HepG2 (cell line): Measurements from ENCODE around the gene LEF1. TPM values are rescaled to one million over a fixed set of nuclear protein-coding genes. Genes with fewer than 3 reads are reported as not detected.

Experiments
- ATAC-seq: fragments of 200-7000 bp; cut with Tn5 transposase; 3 replicates; pipeline ENCODE4 v1.9.1; 2020; ENCODE audit warnings: mild to moderate bottlenecking, moderate library complexity
- BruUV-seq: library from RNA; stranded (reverse); fragments of 400-500 nt; replicated peaks from 2 replicates; lab custom pipeline; 2021; lab: Mats Ljungman, UMichigan
- CTCF ChIA-PET: fragments of 300-600 bp; formaldehyde crosslinking; extraction: SDS; loops from one replicate; lab custom pipeline; 2021; ENCODE audit warnings: low total read pairs, inconsistent platforms, low intra/inter-chr PET ratio; lab: Yijun Ruan, JAX
- POLR2A ChIA-PET: fragments of 350-600 bp; sonication (Branson Sonifier 250); formaldehyde crosslinking; loops from one replicate; lab custom pipeline; 2020; ENCODE audit warnings: antibody characterized with exemption, inconsistent platforms; lab: Yijun Ruan, JAX
- DNase-seq: peaks from one replicate; pipeline ENCODE4 v3.0.0-alpha.2; 2015; ENCODE audit warnings: low spot score
- FAIRE-seq: peaks from 3 replicates; lab custom pipeline; 2011; peaks lifted over from hg19 to GRCh38; lab: Jason Lieb, UNC
- H2AFZ ChIP-seq: one replicate; pipeline ENCODE4 v1.6.1; 2011; ENCODE audit warnings: low read length, inconsistent platforms
- H3K27ac ChIP-seq: fragments of 300-600 bp; 3 replicates; pipeline ENCODE4 v1.8.0; 2011; ENCODE audit warnings: mixed run types, mild to moderate bottlenecking, mixed read lengths, low read length, inconsistent platforms; ENCODE audit not compliant: insufficient read depth; ENCODE audit errors: extremely low read length
- H3K27me3 ChIP-seq, 2 experiments: fragments of 200-600 bp in 1 of 2; 2 replicates in 1 of 2; 3 replicates in 1 of 2; pipeline versions ENCODE4 v1.6.0 to v1.8.0; 2011; ENCODE audit warnings: low read length in 2 of 2, mild to moderate bottlenecking in 2 of 2, moderate library complexity in 2 of 2, inconsistent platforms in 1 of 2; ENCODE audit not compliant: insufficient read depth in 2 of 2, control insufficient read depth in 1 of 2
- H3K36me3 ChIP-seq, 2 experiments: fragments of 200-600 bp in 1 of 2; replicated peaks in 1 of 2; 2 replicates in 1 of 2; 3 replicates in 1 of 2; pipeline versions ENCODE4 v1.5.1 to v1.8.0; 2011; ENCODE audit warnings: low read length in 2 of 2, inconsistent platforms in 1 of 2; ENCODE audit not compliant: insufficient read depth in 2 of 2, control insufficient read depth in 1 of 2
- H3K4me1 ChIP-seq: 2 replicates; pipeline ENCODE4 v1.5.1; 2012; ENCODE audit warnings: low read length, inconsistent platforms; ENCODE audit not compliant: insufficient read depth
- H3K4me2 ChIP-seq: 2 replicates; pipeline ENCODE4 v1.6.0; 2011; ENCODE audit warnings: low read depth, low read length, inconsistent platforms
- H3K4me3 ChIP-seq, 3 experiments: fragments of 200-600 bp in 1 of 3; sonication (generic), shearing (Covaris generic) in 1 of 3; replicated peaks in 1 of 3; 2 replicates each; pipeline ENCODE4 v1.5.1; 2011 to 2016; ENCODE audit warnings: low read length in 3 of 3, inconsistent platforms in 2 of 3, low read depth in 2 of 3, mild to moderate bottlenecking in 2 of 3, control low read depth in 1 of 3, mixed read lengths in 1 of 3; ENCODE audit not compliant: insufficient read depth in 1 of 3
- H3K79me2 ChIP-seq: one replicate; pipeline ENCODE4 v1.6.1; 2011; ENCODE audit warnings: low read length, inconsistent platforms; ENCODE audit not compliant: insufficient read depth
- H3K9ac ChIP-seq: 2 replicates; pipeline ENCODE4 v1.6.0; 2011; ENCODE audit warnings: mild to moderate bottlenecking, low read depth, low read length, inconsistent platforms; ENCODE audit not compliant: insufficient read depth
- H3K9me3 ChIP-seq: 2 replicates; pipeline ENCODE4 v1.5.1; 2012; ENCODE audit warnings: mild to moderate bottlenecking, low read length
- H4K20me1 ChIP-seq: 2 replicates; pipeline ENCODE4 v1.6.0; 2011; ENCODE audit warnings: inconsistent platforms, mild to moderate bottlenecking, low read length, moderate library complexity; ENCODE audit not compliant: insufficient read depth
- ATF7-NPFF ChIP-seq: sonication (generic); formaldehyde crosslinking; IDR thresholded peaks from 2 replicates; pipeline ENCODE4 v1.8.1; 2023; ENCODE audit warnings: mild to moderate bottlenecking, low read depth, missing genetic modification reagents, moderate library complexity
- CBX2 ChIP-seq, 2 experiments: fragments of 200-600 bp in 1 of 2; sonication (generic); formaldehyde crosslinking in 1 of 2; IDR thresholded peaks; 2 replicates each; pipeline versions ENCODE4 v1.7.0 to v1.8.1; 2018 to 2022; ENCODE audit warnings: low read depth in 2 of 2, low read length in 1 of 2, mild to moderate bottlenecking in 1 of 2, missing genetic modification reagents in 1 of 2
- CTCF ChIP-seq: sonication (generic); formaldehyde crosslinking; IDR thresholded peaks from 2 replicates; pipeline ENCODE4 v1.5.0; 2020; ENCODE audit warnings: mild to moderate bottlenecking, missing genetic modification reagents, moderate library complexity
- GPBP1L1 ChIP-seq: sonication (generic); formaldehyde crosslinking; IDR thresholded peaks from 2 replicates; pipeline ENCODE4 v1.5.0; 2020; ENCODE audit warnings: mild to moderate bottlenecking, missing genetic modification reagents
- HMGA1 ChIP-seq: sonication (generic); formaldehyde crosslinking; conservative IDR thresholded peaks from 2 replicates; pipeline ENCODE4 v1.4.0; 2020; ENCODE audit warnings: missing genetic modification reagents
- KLF9 ChIP-seq: IDR thresholded peaks from 2 replicates; pipeline ENCODE4 v1.6.1; 2016; ENCODE audit warnings: low read depth
- NFIB ChIP-seq: sonication (generic); formaldehyde crosslinking; IDR thresholded peaks from 2 replicates; pipeline ENCODE4 v1.9.0; 2021; ENCODE audit warnings: missing genetic modification reagents, mild to moderate bottlenecking, borderline replicate concordance
- NR0B2 ChIP-seq: sonication (generic); formaldehyde crosslinking; IDR thresholded peaks from 2 replicates; pipeline ENCODE4 v1.4.0; 2020; ENCODE audit warnings: mild to moderate bottlenecking, missing genetic modification reagents
- PHF5A ChIP-seq: IDR thresholded peaks from one replicate; pipeline ENCODE4 v1.6.1; 2018; ENCODE audit warnings: low read depth, missing genetic modification reagents; ENCODE audit not compliant: unreplicated experiment
- SALL2 ChIP-seq: sonication (generic); formaldehyde crosslinking; IDR thresholded peaks from 2 replicates; pipeline ENCODE4 v1.8.1; 2023; ENCODE audit warnings: mild to moderate bottlenecking, missing genetic modification reagents, inconsistent platforms
- SRSF1 ChIP-seq: fragments of 200-400 bp; formaldehyde crosslinking; optimal IDR thresholded peaks from 2 replicates; pipeline ENCODE3; 2017; ENCODE audit warnings: mild to moderate bottlenecking, low read depth, low read length, moderate library complexity
- STAG1 ChIP-seq: sonication (generic); formaldehyde crosslinking; IDR thresholded peaks from 2 replicates; pipeline ENCODE4 v1.4.0; 2020; ENCODE audit warnings: missing genetic modification reagents
- ZNF18 ChIP-seq: sonication (generic); formaldehyde crosslinking; IDR thresholded peaks from 2 replicates; pipeline ENCODE4 v1.8.0; 2022; ENCODE audit warnings: mild to moderate bottlenecking, missing genetic modification reagents; ENCODE audit not compliant: insufficient replicate concordance
- ZNF24 ChIP-seq: fragments of 450-650 bp; IDR thresholded peaks from 2 replicates; pipeline ENCODE4 v1.6.1; 2017; ENCODE audit warnings: antibody characterized with exemption, mild to moderate bottlenecking
- ZNF281 ChIP-seq: sonication (generic); formaldehyde crosslinking; IDR thresholded peaks from 2 replicates; pipeline ENCODE4 v1.4.0; 2020; ENCODE audit warnings: missing genetic modification reagents, borderline replicate concordance
- ZNF644 ChIP-seq: IDR thresholded peaks from 2 replicates; pipeline ENCODE4 v1.6.1; 2016; ENCODE audit warnings: low read depth
- ZNF879 ChIP-seq: sonication (generic); formaldehyde crosslinking; IDR thresholded peaks from 2 replicates; pipeline ENCODE4 v1.8.1; 2023; ENCODE audit warnings: missing genetic modification reagents
- WGBS: methylation state at CpG from one replicate; pipeline ENCODE4 v1.1.6; 2017; ENCODE audit warnings: low lambda C conversion rate; 5-methylcytosine and 5-hydroxymethylcytosine counted together
- in situ Hi-C: cut with HindIII; loops from 2 replicates; pipeline ENCODE4 v1.10.0; 2017; ENCODE audit warnings: low pct_unique_long_range_greater_than_20kb; ENCODE audit not compliant: extremely low pct_ligation_motif_present
- intact Hi-C: fragments of 100-400 bp; cut with micrococcal nuclease; formaldehyde crosslinking; loops from one replicate; pipeline ENCODE4 v1.10.0; 2022; ENCODE audit not compliant: unreplicated experiment
- polyA plus RNA-seq, 8 experiments: library from polyadenylated mRNA; depleted of rRNA in 3 of 8; stranded (reverse) in 7 of 8; unstranded in 1 of 8; fragments of >200 nt; fragmentation: Illumina TruSeq in 4 of 8; extraction: Trizol in 4 of 8; gene quantifications; 2 replicates each; pipeline versions ENCODE4 v1.2.1 to v1.2.3, GENCODE V29; 2011 to 2016; ENCODE audit warnings: low read depth in 4 of 8, missing spikeins in 1 of 8, mixed read lengths in 1 of 8; ENCODE audit not compliant: insufficient read depth in 1 of 8
- total RNA-seq, 5 experiments: library from RNA; depleted of rRNA; stranded (reverse); fragments of >200 nt; fragmentation: Illumina TruSeq; extraction: Trizol; gene quantifications; 2 replicates each; pipeline ENCODE4 v1.2.3, GENCODE V29; 2016; ENCODE audit warnings: low read depth in 1 of 5

The LEF1 gene
- total and polyA plus RNA-seq, 2 of the 13 experiments (the other 11 are each of a cell fraction or from before 2014, with no cell fraction given), result 0.22 to 0.29 TPM

- Histone ChIP-seq H3K9ac (no peak overlapping the region), H3K36me3 (no peaks in the 10 kb centered on the region), H3K9me3 (no peaks in the 10 kb centered on the region), H3K4me1 (peaks cover 8% of the 10 kb centered on the region; the same call in 1 of the 2 replicates), H2AFZ (no peak overlapping the region), H3K27me3 (no peaks in the 10 kb centered on the region; a peak in 1 of 5 replicates), H3K4me3 (no peak overlapping the region), H3K79me2 (no peaks in the 10 kb centered on the region), H4K20me1 (no peaks in the 10 kb centered on the region), H3K27ac (no peak overlapping the region), H3K4me2 (no peak overlapping the region)
- ATAC-seq, result peak; percentile 42; the same call in 2 of the 3 replicates
- FAIRE-seq, result no peak
- ChIA-PET CTCF (no interaction called here), POLR2A (no interaction called here)
- in situ Hi-C loops, result no loop called here
- intact Hi-C loops, result loop anchor here (1.0 kb wide), 1 partner anchor 124 kb away; no protein-coding TSS in a partner anchor
- no TSS peak for BruUV-seq
- peak; percentile 2 for DNase-seq
- WGBS, result 57% methylated on average over 5 of the region's 5 CpGs
- no peak for TF ChIP-seq ZNF281
- peak; percentile 51 for TF ChIP-seq STAG1 (CRISPR knock-in tag)
- TF ChIP-seq NFIB (CRISPR knock-in tag), result no peak
- no peak for TF ChIP-seq ZNF879
- TF ChIP-seq NR0B2, result no peak
- TF ChIP-seq KLF9 (CRISPR knock-in tag), result no peak
- TF ChIP-seq CBX2 (IDR thresholded peaks at IDR 0.05; ENCODE audit: low read depth, low read length), result no peak
- TF ChIP-seq CBX2 (CRISPR knock-in tag; IDR thresholded peaks at IDR 0.05; ENCODE audit: low read depth), result no peak
- no peak for TF ChIP-seq ATF7-NPFF (CRISPR knock-in tag)
- TF ChIP-seq SRSF1, result no peak
- TF ChIP-seq ZNF24, result no peak
- no peak for TF ChIP-seq GPBP1L1
- TF ChIP-seq ZNF18, result no peak
- no peak for TF ChIP-seq ZNF644
- no peak for TF ChIP-seq PHF5A (CRISPR knock-in tag)
- TF ChIP-seq SALL2 (CRISPR knock-in tag), result no peak
- peak; percentile 30; the same call in 1 of the 2 replicates for TF ChIP-seq CTCF
- TF ChIP-seq HMGA1 (CRISPR knock-in tag), result no peak
These were observed 108.6 kb downstream of the LEF1 start for GRCh38 chr4:108060164-108060563.
